Neuronal stem cell (in vitro differentiated cells): Measurements from ENCODE around the gene ADAM12.

Experiments used
- DNase-seq: peaks from one replicate; pipeline ENCODE4 v3.0.0-alpha.2; 2013; ENCODE audit warnings: low spot score
- H2AFZ ChIP-seq: one replicate; pipeline ENCODE4 v1.6.1; 2013; ENCODE audit warnings: mild to moderate bottlenecking, low read length, inconsistent platforms
- H2AK5ac ChIP-seq: 2 replicates; pipeline ENCODE4 v1.6.1; 2013; ENCODE audit warnings: low read depth, mild to moderate bottlenecking, inconsistent platforms, low read length, moderate library complexity, mixed read lengths
- H2BK120ac ChIP-seq: 2 replicates; pipeline ENCODE4 v1.6.1; 2013; ENCODE audit warnings: low read depth, mild to moderate bottlenecking, inconsistent platforms, low read length, moderate library complexity, mixed read lengths
- H2BK12ac ChIP-seq: one replicate; pipeline ENCODE4 v1.6.1; 2013; ENCODE audit warnings: low read length, inconsistent platforms
- H2BK15ac ChIP-seq: 2 replicates; pipeline ENCODE4 v1.6.1; 2013; ENCODE audit warnings: mild to moderate bottlenecking, low read length, inconsistent platforms, mixed read lengths
- H2BK5ac ChIP-seq: one replicate; pipeline ENCODE4 v1.6.1; 2013; ENCODE audit warnings: inconsistent platforms, mild to moderate bottlenecking, low read length, moderate library complexity
- H3K14ac ChIP-seq: one replicate; pipeline ENCODE4 v1.6.1; 2013; ENCODE audit warnings: low read length, inconsistent platforms
- H3K18ac ChIP-seq: 2 replicates; pipeline ENCODE4 v1.6.1; 2013; ENCODE audit warnings: low read length, inconsistent platforms
- H3K23ac ChIP-seq: 2 replicates; pipeline ENCODE4 v1.6.1; 2013; ENCODE audit warnings: low read depth, mild to moderate bottlenecking, mixed read lengths, low read length, inconsistent platforms; ENCODE audit not compliant: poor library complexity
- H3K27ac ChIP-seq: replicated peaks from 3 replicates; pipeline ENCODE4 v1.5.1; 2013; ENCODE audit warnings: low read length, inconsistent platforms
- H3K27me3 ChIP-seq, 3 experiments: 2 replicates each; pipeline ENCODE4 v1.6.1; 2013; ENCODE audit warnings: low read length in 3 of 3, mild to moderate bottlenecking in 2 of 3, inconsistent platforms in 1 of 3, low read depth in 1 of 3, mixed read lengths in 1 of 3, moderate library complexity in 1 of 3; ENCODE audit not compliant: control insufficient read depth in 3 of 3, insufficient read depth in 3 of 3
- H3K36me3 ChIP-seq, 2 donors: replicated peaks in 1 of 2; 2 replicates each; pipeline ENCODE4 v1.6.1; 2013; ENCODE audit warnings: low read length in 2 of 2; ENCODE audit not compliant: control insufficient read depth in 2 of 2, insufficient read depth in 2 of 2
- H3K4ac ChIP-seq: 2 replicates; pipeline ENCODE4 v1.6.1; 2013; ENCODE audit warnings: inconsistent platforms, mild to moderate bottlenecking, low read length, moderate library complexity
- H3K4me1 ChIP-seq, 2 donors: 1 replicate in 1 of 2; 2 replicates in 1 of 2; pipeline ENCODE4 v1.6.1; 2013; ENCODE audit warnings: low read length in 2 of 2, low read depth in 1 of 2; ENCODE audit not compliant: control insufficient read depth in 2 of 2, insufficient read depth in 1 of 2
- H3K4me2 ChIP-seq: one replicate; pipeline ENCODE4 v1.6.1; 2013; ENCODE audit warnings: mild to moderate bottlenecking, low read length, inconsistent platforms; ENCODE audit not compliant: insufficient read depth, poor library complexity, severe bottlenecking
- H3K4me3 ChIP-seq, 2 donors: 2 replicates each; pipeline ENCODE4 v1.5.1; 2013; ENCODE audit warnings: low read length in 2 of 2, mild to moderate bottlenecking in 2 of 2, inconsistent platforms in 1 of 2, moderate library complexity in 1 of 2
- H3K79me1 ChIP-seq: one replicate; pipeline ENCODE4 v1.6.1; 2013; ENCODE audit warnings: low read depth, mild to moderate bottlenecking, inconsistent platforms, low read length, moderate library complexity
- H3K9ac ChIP-seq: one replicate; pipeline ENCODE4 v1.6.1; 2013; ENCODE audit warnings: mild to moderate bottlenecking, low read depth, low read length, inconsistent platforms; ENCODE audit not compliant: poor library complexity
- H3K9me3 ChIP-seq, 2 donors: replicated peaks in 1 of 2; 2 replicates each; pipeline versions ENCODE3 to v1.6.1; 2013; ENCODE audit warnings: low read length in 2 of 2, mild to moderate bottlenecking in 2 of 2, inconsistent platforms in 1 of 2, low read depth in 1 of 2, mixed read lengths in 1 of 2, moderate library complexity in 1 of 2; ENCODE audit not compliant: control insufficient read depth in 2 of 2, insufficient read depth in 1 of 2
- H4K8ac ChIP-seq: one replicate; pipeline ENCODE4 v1.6.1; 2013; ENCODE audit warnings: low read depth, mild to moderate bottlenecking, inconsistent platforms, low read length, moderate library complexity
- H4K91ac ChIP-seq: one replicate; pipeline ENCODE4 v1.6.1; 2013; ENCODE audit warnings: low read length, low read depth, mild to moderate bottlenecking, inconsistent platforms; ENCODE audit not compliant: poor library complexity
- WGBS, 2 donors: extraction: QIAGEN DNeasy Blood & Tissue Kit; methylation state at CpG; one replicate each; pipeline ENCODE4 v1.1.7; 2013; ENCODE audit warnings: missing lambda C conversion rate in 2 of 2, mixed read lengths in 1 of 2; ENCODE audit not compliant: insufficient read length in 2 of 2, insufficient replicate concordance in 1 of 2; ENCODE audit errors: extremely low coverage in 2 of 2; 5-methylcytosine and 5-hydroxymethylcytosine counted together

Gene ADAM12

GRCh38 chr10:126126023-126126422, 262.3 kb downstream of the ADAM12 start:
- H3K18ac ChIP-seq, result peak overlapping the region; percentile 53
- no peak overlapping the region for H2BK12ac ChIP-seq
- H2AK5ac ChIP-seq, result no peak overlapping the region
- no peak overlapping the region for H3K23ac ChIP-seq
- H3K9ac ChIP-seq, result no peak overlapping the region
- H3K79me1 ChIP-seq, result no peaks in the 10 kb centered on the region
- no peak overlapping the region for H3K4me2 ChIP-seq
- peak overlapping the region; percentile 46 for H2BK15ac ChIP-seq
- H3K14ac ChIP-seq, result no peak overlapping the region
- H3K27ac ChIP-seq, result no peak overlapping the region
- no peaks in the 10 kb centered on the region for H3K9me3 ChIP-seq
- H3K4ac ChIP-seq, result no peak overlapping the region
- peaks cover 1 to 8% of the 10 kb centered on the region in 2 donors for H3K4me1 ChIP-seq
- no peak overlapping the region for H2BK5ac ChIP-seq
- H2BK120ac ChIP-seq, result no peak overlapping the region
- H4K91ac ChIP-seq, result no peak overlapping the region
- no CpG with 5 or more reads among the region's 5 CpGs for WGBS, 2 donors
- no peaks in the 10 kb centered on the region for H3K36me3 ChIP-seq
- H3K27me3 ChIP-seq, result no peaks in the 10 kb centered on the region
- H2AFZ ChIP-seq, result no peak overlapping the region
- no peak for DNase-seq
- H3K4me3 ChIP-seq, result no peak overlapping the region
- no peak overlapping the region for H4K8ac ChIP-seq

DNA sequence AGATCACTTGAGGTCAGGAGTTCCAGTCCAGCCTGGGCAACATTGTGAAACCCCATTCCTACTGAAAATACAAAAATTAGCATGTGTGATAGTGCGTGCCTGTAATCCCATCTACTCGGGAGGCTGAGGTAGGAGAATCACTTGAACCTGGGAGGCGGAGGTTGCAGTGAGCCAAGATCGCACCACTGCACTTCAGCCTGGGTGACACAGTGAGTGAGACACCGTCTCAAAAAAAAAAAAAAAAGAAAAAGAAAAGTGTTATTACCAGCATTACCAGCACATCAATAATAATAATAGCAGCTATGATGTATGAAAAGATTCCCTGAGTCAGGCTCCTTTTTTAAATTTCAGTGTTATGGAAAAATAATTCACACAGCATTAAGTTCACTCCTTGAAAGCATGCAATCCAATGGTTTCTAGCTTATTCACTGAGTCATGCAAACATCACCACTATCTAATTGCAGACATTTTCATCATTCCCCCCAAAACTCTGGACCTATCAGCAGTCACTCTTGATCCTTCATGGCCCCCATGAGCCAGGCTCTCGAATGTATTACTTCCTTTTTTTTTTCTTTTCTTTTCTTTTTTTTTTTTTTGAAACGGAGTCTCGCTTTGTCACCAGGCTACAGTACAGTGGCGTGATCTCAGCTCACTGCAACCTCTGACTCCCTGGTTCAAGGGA, 263.5 kb downstream of the ADAM12 start:
- Histone ChIP-seq H3K27me3 (no peaks in the 10 kb centered on the region), H3K27ac (no peak overlapping the region), H3K4me3 (no peak overlapping the region), H3K23ac (no peak overlapping the region), H2AFZ (no peak overlapping the region), H3K14ac (no peak overlapping the region), H4K8ac (no peak overlapping the region), H2AK5ac (no peak overlapping the region), H3K36me3 (no peaks in the 10 kb centered on the region), H3K9ac (no peak overlapping the region), H2BK5ac (no peak overlapping the region), H2BK12ac (no peak overlapping the region), H3K18ac (no peak overlapping the region), H3K79me1 (no peaks in the 10 kb centered on the region), H2BK120ac (no peak overlapping the region), H3K4me1 (peaks cover 0 to 7% of the 10 kb centered on the region in 2 donors), H3K4ac (no peak overlapping the region), H3K4me2 (no peak overlapping the region), H2BK15ac (no peak overlapping the region), H3K9me3 (no peaks in the 10 kb centered on the region), H4K91ac (no peak overlapping the region)
- no peak for DNase-seq
- WGBS, 2 donors, result no CpG with 5 or more reads among the region's 9 CpGs

- WGBS, 2 donors, result no CpG with 5 or more reads among the region's 7 CpGs
- no peak overlapping the region for H3K14ac ChIP-seq
Observed at GRCh38 chr10:126124046-126124445, 264.2 kb downstream of the ADAM12 start.

DNA sequence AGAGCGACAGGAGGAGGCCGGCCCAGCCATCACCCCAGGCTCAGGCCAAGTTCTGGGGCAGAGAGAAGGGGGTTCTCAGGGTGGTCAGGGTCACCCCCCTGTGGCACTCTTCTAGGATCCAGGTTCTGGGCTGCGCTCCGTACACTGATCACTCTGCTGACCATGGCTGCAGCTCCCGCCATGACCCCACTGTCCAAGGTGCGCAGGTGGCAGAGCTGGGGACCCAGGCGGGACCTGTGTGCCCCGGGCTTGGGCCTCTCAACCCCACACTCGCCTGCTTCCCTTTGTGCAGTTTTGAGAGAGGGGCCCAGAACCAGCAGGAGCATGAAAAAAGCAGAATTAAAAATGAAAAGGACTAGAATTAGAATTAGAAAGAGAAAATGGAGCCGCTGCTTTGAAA, 264.8 kb downstream of the ADAM12 start:
- Histone ChIP-seq H4K91ac (no peak overlapping the region), H2AK5ac (no peak overlapping the region), H3K4me1 (peaks cover 0 to 7% of the 10 kb centered on the region in 2 donors), H3K4ac (no peak overlapping the region), H3K9me3 (no peaks in the 10 kb centered on the region), H3K14ac (no peak overlapping the region), H3K27ac (no peak overlapping the region), H2BK12ac (no peak overlapping the region), H3K18ac (peak overlapping the region; percentile 84), H4K8ac (no peak overlapping the region), H2BK15ac (peak overlapping the region; percentile 51), H3K4me3 (no peak overlapping the region), H3K9ac (peak overlapping the region; percentile 15), H3K23ac (no peak overlapping the region), H3K79me1 (no peaks in the 10 kb centered on the region), H3K27me3 (no peaks in the 10 kb centered on the region), H2AFZ (peak overlapping the region; percentile 77), H3K4me2 (no peak overlapping the region), H3K36me3 (no peaks in the 10 kb centered on the region), H2BK5ac (no peak overlapping the region), H2BK120ac (no peak overlapping the region)
- DNase-seq, result no peak
- no CpG with 5 or more reads among the region's 10 CpGs for WGBS, 2 donors

More at GRCh38 chr10:126124046-126124445, 264.2 kb downstream of the ADAM12 start:
- no peak overlapping the region for H3K18ac ChIP-seq
- H2AK5ac ChIP-seq, result no peak overlapping the region
- H3K36me3 ChIP-seq, result no peaks in the 10 kb centered on the region
- H2BK15ac ChIP-seq, result no peak overlapping the region
- H3K23ac ChIP-seq, result no peak overlapping the region
- no peak overlapping the region for H4K8ac ChIP-seq
- peaks cover 0 to 7% of the 10 kb centered on the region in 2 donors for H3K4me1 ChIP-seq
- no peak overlapping the region for H2BK5ac ChIP-seq
- H3K4me3 ChIP-seq, result no peak overlapping the region
- H2BK120ac ChIP-seq, result no peak overlapping the region
- H3K9me3 ChIP-seq, result no peaks in the 10 kb centered on the region
- no peaks in the 10 kb centered on the region for H3K27me3 ChIP-seq
- peak overlapping the region; percentile 77 for H2AFZ ChIP-seq
- no peak overlapping the region for H3K27ac ChIP-seq
- no peak overlapping the region for H4K91ac ChIP-seq
- no peak overlapping the region for H3K4me2 ChIP-seq
- H3K79me1 ChIP-seq, result no peaks in the 10 kb centered on the region
- no peak overlapping the region for H3K4ac ChIP-seq
- H2BK12ac ChIP-seq, result no peak overlapping the region
- H3K9ac ChIP-seq, result no peak overlapping the region
- DNase-seq, result no peak
